GM19328 (cell line): Measurements from ENCODE around the gene NSMCE1.
"Not testable (repeated sequence)": the region's sequence is repeated elsewhere in the genome, so short reads cannot be mapped to it uniquely, and the experiment has no call there.

ENCODE experiments used
- ATAC-seq: cut with Tn5 transposase; IDR thresholded peaks from one replicate; pipeline ENCODE4 v1.9.1; 2021; ENCODE audit warnings: mild to moderate bottlenecking, moderate library complexity; ENCODE audit not compliant: unreplicated experiment

The NSMCE1 gene

DNA sequence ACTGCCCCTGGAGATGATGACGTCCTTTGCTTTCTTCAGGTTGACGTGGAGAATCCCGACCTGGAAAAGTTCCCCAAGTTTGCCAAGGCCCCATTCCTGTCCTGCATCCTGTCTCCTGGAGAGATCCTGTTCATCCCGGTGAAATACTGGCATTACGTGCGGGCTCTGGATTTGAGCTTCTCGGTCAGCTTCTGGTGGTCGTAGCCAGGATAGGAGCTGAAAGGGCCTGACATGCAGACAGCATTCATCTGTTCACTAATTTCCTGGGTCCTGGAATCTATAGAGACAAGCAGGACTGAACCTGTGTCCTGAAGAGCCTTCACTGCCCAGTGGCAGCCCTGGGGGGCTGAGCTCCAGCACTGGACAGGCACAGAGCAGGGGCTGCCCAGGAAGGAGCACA lies 48.0 kb downstream of the NSMCE1 start:
- no peak for ATAC-seq

GRCh38 chr16:27220120-27220519 lies 48.5 kb downstream of the NSMCE1 start:
- ATAC-seq: no peak

DNA sequence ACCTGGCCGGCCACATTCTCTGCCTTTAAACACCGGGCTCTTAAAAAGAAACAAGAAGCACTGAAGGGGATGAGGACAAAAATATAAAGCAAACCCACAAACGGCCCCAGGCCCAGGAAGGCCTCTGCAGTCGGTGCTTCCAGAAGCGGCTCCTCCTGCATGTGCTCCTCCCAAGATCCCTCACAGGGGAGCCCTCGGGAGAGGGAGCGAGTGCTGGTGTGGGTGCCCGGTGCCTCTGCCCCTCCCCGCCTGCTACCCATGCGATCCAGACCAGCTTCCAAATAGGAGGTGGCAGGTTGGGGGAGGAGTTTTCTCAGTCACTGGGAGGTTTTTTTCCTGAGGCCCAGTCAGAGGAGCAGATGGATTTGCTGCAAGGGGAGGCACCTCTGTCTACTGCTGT lies 49.4 kb downstream of the NSMCE1 start:
- no peak for ATAC-seq

GRCh38 chr16:27218756-27219155 lies 49.8 kb downstream of the NSMCE1 start:
- ATAC-seq: no peak

DNA sequence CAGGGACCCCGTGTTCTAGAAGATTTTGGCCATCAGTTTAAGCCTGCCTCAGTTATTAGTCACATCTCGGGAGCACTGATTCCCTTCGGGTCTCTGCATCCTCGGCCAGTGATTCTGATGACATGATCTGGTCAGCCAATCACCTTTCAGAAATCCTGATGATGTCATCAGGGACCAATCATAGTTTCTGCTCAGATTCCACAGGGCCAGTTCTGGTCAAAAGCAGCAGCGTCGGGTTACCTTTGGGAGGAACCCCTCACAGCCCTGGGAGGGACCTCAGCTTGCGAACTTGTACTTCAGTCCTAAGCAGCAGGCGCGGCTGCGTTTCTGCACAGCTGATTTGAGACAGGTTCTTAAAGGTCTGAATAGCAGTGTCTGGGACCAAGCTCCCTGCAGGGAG lies 51.3 kb downstream of the NSMCE1 start:
- no peak for ATAC-seq

DNA sequence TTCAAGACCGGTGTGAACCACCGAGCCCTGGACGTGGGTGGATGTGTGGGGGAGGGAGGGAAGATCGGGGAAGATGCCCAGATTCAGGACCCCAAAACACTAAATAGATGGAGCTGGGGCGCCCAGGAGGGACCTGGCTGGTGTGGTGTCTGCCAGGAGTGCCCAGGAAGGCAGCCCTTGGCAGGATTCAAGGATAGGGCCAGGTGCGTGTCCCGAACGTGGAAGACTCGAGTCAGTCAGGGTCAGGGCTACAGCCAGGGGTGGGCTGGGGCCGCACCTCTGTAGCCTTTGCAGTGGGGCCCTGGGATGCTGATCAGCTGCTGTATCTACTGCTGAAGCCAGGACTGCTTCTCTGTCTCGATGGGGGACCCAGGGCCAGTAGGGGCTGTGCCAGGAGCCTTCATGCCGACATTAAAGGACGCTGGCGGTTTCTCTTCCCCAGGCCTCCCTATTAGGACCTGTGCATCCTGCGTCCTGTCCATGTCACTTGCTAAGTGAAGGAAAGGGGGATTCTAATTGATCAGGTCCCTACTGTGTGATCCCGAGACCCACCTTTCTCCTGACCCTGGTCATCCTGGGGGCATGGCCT lies 52.2 kb downstream of the NSMCE1 start:
- ATAC-seq: no peak

GRCh38 chr16:27215660-27216059 lies 52.9 kb downstream of the NSMCE1 start:
- ATAC-seq: no peak

GRCh38 chr16:27214084-27214961 lies 54.2 kb downstream of the NSMCE1 start:
- ATAC-seq: no peak

DNA sequence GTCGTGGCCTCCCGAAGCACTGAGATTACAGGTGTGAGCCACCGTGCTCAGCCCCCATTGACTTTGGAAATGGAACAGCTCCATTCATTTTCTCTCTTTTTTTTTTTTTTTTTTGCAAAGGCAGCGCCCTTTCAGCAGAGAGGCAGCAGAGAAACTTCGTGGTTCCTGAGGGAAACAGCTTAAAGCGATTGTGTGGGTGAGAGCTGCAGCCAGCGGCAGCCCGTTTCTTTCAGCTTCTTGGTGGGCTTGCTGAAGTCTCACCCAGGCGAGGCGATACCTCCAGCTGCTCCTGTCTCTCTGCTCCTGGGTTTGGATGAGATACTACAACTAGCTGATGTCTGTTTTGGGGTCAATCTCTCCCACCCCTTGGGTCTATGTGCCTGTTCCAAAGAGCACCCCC lies 57.5 kb downstream of the NSMCE1 start:
- no peak for ATAC-seq

DNA sequence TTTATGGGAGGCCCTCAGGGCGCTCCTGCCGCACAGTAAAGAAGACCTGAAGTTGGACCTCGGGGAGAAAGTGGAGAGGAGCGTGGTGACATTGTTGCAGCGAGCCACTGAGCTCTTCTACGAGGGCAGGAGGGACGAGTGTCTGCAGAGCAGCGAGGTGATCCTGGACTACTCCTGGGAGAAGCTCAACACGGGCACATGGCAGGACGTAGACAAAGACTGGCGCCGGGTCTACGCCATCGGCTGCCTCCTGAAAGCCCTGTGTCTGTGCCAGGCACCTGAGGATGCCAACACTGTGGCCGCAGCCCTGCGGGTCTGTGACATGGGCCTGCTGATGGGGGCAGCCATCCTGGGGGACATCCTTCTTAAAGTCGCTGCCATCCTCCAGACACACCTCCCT lies 58.4 kb downstream of the NSMCE1 start:
- no peak for ATAC-seq

GRCh38 chr16:27209591-27209990 lies 59.0 kb downstream of the NSMCE1 start:
- no peak for ATAC-seq

DNA sequence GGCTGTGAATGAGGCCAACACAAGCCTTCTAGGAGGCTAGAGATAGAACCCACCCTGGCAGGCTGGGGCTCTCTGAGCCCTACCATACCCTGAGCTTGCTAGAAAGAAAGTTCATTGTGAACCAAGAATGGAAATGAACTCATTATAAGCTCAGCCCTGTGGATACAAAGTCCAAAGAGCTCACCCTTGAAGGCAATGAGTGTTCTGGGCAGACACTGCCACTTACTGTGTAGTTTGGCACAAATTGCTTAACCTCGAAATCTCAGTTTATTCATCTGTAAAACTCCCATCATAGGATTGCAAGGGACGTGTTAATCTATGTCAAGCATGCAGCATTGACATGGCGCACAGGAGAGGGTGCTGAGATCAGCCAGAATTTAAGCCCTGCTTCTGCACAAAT lies 59.8 kb downstream of the NSMCE1 start:
- no peak for ATAC-seq

DNA sequence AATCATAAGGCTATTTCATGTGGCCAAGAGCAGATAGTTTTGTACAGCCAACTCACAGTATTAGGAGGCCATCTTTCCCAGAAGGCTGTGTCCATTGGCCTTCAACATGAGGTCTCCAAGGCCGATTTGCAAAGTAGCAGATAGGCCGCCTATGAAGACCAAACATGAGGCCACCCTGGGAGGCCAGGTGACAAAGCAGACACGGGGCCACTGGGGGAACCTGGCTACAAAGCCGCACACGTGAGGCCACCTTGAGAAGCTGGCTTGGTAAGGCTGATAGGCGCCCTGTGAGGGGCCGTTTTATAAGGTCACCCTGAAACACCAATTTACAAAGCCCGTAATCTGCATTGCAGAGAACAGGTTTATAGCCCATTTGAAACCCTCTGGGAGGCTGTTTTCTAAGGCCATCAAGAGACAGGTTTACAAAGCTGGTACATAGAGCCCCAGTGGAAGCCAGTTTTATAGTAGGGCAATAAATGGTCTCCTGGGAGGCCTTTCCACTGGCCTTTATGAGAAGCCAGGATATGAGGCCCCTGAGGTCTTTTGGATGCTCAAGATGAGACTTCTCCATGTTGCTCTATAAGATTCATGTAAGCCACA lies 60.4 kb downstream of the NSMCE1 start:
- ATAC-seq: no peak

GRCh38 chr16:27207121-27207520 lies 61.5 kb downstream of the NSMCE1 start:
- not testable (repeated sequence) for ATAC-seq

DNA sequence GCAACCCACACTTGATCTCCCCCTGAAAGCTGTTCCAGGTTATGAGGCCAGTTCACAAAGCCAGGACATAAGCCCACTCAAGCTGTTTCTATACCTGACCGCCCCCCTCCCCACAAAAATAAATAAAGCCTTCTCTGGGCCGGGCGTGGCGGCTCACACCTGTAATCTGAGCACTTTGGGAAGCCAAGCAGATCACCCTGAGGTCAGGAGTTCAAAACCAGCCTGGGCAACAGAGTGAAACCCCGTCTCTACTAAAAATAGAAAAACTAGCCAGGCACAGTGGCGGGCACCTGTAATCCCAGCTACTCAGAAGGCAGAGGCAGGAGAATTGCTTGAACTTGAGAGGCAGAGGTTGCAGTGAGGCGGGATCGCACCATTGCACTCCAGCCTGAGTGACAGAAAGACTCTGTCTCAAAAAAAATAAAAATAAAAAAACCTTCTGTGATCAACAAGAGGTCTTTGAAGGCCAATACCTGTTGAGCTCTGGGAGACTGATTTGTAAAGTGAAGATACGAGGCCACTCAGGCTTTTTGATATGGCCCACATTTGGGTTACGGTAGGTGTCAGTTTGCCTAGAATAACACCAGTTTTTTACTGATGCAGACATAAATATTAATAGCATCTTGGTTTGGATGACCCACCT lies 63.0 kb downstream of the NSMCE1 start:
- ATAC-seq: no peak

- no peak for ATAC-seq
Measured at GRCh38 chr16:27204312-27204915, 64.2 kb downstream of the NSMCE1 start.

- ATAC-seq: peak; percentile 84
Measured at GRCh38 chr16:27203507-27204311, 64.9 kb downstream of the NSMCE1 start, which contains the start of gene KDM8. Gene KDM8, plus strand, starts transcription at chr16:27203526. Its CDS starts 6,598 bp downstream, at chr16:27210124.

GRCh38 chr16:27202923-27203506 lies 65.6 kb downstream of the NSMCE1 start:
- ATAC-seq: peak; percentile 45

GRCh38 chr16:27200914-27201313 lies 67.7 kb downstream of the NSMCE1 start:
- not testable (repeated sequence) for ATAC-seq

DNA sequence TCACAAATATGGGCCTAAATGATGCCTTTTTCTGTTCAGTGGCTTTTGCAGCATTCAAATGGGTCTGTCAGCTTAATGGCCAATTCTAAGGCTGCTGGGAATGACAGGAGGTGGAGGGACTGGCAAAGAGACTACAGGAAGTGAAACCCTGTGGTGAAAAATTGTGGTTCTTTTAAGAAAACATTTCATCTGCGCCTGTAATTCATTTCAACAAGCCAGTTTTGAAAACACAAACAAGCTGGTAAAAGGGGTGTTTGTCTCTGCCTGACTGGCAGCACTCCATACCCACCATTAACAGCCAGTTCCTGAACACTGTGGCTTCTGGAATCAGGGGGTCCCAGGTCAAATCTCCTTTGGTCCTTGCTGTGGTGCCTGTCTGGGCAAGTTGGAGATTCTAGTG lies 68.8 kb downstream of the NSMCE1 start:
- no peak for ATAC-seq
